ENCODE results near the gene TTC28.

Gene TTC28

DNA sequence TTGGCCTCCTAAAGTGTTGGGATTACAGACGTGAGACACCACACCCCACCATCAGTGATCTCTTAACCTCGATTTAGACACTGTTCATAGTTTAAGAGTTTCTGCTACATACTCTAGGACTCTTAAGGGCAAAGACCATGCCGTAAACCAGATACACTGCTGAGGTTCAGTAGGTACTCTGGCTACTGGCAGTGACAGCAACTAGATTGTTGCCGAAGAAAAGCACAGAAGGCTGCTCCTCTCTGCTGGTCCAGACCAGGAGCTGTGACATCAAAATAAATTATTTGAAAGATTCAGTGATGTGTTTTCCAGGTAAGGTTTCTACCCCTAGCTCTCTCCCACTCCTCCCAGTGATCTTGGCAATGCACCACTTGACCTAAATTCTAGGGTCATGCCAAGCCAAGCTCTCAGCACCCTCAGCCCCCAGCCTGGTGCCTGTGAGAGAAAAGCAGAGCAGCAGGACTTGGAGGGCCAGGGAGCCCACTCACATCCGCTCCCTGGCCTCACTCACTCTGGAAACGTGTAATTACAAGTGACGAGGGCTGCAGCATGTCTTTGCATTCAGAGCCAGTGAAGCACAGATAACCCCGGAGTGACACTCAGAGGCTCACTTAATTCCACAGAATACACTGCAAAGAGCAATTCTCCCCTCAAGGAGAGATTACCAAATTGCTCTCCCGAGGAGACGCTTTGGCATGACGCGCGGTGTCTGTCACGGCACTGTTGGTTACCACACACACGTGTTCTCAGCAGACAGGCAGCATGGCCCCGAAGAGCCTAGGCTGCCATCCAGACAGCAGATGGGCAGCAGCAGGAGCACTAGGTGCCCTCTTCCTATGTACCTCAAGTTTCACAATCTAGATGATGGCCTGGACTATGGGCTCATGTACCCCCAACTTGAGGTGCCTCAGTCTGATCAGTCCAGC, 663.7 kb downstream of the TTC28 start:
- DNase-seq = no peak

DNA sequence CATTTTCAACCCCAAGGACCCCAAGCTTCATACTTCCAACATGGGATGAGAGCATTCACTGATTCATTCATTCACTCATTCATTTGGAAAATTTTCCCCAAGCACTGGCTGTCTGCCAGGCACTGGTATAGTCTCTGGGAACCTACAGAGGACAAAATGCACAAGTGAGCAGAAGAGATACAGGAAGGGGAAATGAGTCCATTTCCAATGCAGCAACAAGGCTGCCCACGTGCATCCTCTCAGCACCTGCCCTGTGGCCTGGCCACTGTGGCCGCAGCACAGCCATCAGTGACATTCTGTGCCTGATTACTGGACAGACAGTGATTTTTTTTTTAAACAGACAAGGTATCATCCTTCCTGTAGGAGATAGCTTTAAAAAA, 664.6 kb downstream of the TTC28 start:
- DNase-seq = no peak

DNA sequence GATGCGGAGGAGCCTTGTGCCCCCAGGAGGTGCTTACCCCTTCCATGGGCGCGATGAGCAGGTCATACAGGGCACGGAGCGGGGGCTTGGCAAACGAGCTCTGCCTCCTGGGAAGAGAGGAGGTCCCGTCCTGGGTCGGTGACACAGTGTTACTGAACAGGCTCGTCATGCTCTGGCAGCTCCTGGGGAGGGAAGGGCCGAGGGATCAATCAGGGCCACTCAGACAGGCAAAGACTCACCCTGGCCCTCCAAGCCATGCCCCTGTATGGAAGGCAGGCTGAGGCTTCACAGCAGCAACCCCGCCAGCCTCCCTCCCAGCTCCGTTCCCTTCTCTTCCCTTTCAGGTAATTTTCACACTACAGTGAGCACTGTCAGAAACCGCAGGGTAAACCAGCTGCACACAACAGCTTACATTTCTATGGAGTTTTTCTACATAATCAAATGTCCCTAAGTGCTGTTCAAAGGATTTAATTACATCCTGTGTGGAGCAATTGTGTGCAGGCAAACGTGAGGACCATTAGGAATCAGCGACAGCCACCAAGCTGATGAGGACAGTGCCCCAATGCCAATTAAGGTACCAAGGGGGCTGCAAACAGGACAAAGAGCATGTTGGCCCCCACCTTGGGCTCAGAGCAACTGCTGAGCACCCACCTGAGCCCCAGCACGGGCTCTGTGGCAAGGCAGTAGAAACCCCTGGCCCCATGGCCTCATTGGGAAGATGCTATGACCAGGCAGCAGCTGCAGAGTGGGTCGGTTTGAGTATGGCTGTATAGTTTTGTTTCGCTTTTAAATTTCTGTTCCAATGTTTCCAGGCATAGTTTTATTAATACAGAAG, 665.2 kb downstream of the TTC28 start:
- DNase-seq = no peak

DNA sequence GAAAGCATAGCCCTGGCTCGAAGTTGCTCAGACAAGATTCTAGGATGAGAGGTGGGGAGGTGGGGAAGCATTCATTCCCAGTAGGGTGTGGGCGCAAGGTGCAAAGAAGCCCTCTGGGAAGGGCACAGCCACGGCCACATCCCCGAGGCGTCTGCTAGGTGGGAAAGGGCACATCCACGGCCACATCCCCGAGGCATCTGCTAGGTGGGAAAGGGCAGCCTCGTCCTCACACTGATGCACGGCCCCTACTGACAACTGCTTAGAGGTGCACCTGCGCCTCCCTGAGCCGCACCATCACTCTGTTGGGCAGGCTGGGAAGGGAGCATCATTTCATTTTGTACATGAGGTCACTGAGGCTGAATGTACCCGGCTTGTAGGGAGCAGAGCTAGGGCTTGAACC, 666.0 kb downstream of the TTC28 start:
- no peak for DNase-seq

DNA sequence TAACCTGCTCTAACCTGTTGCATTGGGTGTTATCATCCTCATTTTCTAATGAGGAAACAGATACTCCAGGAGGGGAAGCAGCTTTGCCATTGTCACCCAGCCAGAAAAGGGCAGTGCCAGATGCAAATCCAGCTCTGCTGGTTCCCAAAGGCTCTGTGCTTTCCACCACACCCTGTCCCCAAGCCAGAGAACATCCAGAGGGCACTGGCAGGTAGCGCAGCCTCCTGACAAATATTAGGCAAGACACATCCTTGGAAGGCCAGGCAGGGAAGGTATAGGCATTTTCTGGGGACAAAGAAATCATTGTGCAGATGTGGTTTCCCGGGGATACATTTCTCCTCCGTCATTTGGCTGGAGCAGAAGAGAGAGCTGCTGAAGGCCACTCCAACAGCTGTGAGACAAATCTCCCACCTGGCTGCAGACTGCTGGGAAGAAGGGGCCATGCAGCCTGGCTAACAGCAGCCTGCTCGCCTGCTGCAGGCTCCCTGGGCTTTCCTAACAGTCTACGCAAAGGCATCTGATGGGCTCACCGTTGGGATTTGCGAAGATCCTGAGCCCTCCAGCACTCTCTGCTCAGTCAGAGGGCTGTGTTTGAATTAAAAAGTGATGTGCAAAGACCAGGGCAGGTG, 666.7 kb downstream of the TTC28 start:
- no peak for DNase-seq

DNA sequence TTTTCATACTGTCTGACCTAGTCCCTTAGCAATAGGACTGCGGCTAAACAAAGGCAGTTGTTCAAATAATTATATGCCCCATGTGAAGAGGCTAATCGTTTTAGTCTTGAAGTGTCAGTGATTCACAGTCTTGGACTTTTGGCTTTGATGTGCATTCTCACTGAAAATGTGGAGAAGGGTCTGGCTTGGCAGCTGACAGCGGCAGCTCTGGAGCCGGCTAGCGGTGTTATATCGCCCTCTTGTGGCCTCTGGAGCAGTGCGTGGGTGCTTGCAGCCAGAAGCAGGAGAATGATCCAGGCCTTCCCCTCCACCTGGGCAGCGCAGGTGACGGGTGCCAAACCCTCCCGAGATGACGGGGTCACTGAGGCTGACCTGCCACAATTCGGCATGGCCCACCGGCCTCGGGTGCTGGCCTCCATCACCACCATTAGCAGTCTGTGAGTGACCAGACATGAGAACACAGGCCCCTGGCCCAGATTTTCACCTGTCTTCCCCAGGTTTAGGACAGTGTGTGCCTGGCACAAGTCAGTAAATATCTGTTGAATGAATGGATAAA, 670.3 kb downstream of the TTC28 start:
- DNase-seq = peak; percentile 54 to 66

DNA sequence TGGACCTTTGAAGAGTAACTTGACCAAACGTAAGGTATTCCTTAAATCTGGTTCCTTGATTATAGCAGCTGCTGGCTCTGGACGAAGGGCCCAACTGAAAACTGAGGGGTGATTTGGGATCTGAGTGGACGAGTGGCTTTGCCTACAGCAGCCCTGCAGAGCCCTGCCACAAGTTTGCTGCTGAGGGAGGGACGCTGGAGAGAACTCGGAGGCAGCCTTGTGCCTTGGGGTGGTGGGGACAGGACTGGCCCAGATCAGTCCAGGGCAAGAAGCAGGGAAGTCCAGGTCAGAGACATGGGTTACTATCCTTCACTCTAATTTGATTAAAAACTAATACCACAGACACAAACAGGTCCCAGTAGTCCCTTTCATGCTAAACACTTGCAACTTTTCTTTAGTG, 671.0 kb downstream of the TTC28 start:
- DNase-seq = no peak

DNA sequence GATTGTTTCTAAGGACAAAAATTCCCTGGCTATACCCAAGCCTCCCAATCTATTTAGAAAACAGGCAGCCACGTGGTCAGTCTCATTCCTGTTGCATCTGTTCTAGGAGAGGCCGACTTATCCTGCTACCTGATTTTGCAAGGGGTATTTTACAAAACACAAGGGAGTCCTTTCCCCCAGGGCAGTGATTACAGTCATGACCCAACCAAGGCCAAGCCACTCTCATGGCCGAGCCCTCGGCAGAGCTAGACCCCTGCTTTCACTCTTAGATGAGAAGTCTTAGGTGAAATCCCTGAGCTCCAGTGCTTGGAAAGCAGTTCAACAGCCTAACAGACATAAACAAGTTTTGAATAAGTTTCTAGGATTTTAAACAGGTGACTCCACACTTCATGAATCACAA, 671.6 kb downstream of the TTC28 start:
- no peak for DNase-seq

DNA sequence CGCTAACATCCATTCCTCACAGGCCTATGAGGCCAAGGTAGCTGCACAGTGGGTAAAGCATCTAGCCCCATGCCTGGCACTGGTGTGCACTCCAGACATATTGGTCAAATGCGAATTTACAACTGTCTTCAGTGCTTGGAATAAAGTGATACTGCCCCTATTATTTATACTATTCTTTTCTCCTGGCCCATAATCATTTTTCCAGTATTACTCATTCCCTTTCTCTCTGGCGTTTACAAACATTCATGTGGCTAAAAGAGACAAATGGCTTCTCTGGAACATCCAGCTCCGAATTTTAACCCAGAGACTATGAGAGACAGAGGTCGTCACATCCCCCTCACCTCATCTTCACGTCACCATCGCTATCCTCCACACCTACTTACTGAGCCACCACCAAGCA, 673.4 kb downstream of the TTC28 start:
- no peak for DNase-seq

DNA sequence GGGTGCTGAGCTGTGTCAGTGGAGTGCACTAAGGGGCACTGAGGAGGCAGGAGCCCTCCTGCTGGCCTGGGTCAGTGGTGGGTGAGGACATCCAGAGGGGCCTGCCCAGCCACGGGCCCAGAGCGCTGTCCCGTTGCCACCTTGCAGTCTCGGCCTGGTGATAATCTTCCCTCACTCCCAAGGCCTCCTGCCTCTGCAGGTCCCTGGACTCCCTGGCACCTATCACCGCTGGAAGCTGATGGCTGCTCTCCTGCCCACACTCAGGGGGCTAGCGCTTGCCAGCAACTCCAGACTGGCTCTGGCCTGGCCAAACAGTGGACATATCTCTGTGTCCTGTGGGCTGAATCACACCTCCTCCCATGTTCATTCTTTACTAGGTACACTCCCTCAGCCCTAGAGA, 674.1 kb downstream of the TTC28 start:
- no peak for DNase-seq

DNA sequence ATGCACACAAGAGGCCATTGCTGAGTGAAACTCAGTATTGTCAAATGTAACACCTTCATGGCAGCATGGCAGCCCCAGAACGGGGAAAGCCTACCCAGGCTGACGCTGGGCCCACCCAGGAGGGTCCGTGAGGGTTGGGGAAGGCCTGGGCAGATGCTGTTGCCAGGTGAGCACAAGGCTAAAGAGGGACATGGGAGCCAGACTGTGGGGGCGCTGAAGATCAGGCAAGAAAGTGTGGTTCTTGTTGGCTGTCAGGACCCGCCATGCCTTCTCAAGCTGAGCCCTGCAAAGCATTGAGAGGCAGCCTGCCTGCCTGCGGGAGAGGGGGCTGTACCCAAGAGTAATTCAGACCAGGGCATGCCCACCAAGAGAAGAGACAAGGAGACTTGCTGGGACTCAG, 675.6 kb downstream of the TTC28 start:
- no peak for DNase-seq

DNA sequence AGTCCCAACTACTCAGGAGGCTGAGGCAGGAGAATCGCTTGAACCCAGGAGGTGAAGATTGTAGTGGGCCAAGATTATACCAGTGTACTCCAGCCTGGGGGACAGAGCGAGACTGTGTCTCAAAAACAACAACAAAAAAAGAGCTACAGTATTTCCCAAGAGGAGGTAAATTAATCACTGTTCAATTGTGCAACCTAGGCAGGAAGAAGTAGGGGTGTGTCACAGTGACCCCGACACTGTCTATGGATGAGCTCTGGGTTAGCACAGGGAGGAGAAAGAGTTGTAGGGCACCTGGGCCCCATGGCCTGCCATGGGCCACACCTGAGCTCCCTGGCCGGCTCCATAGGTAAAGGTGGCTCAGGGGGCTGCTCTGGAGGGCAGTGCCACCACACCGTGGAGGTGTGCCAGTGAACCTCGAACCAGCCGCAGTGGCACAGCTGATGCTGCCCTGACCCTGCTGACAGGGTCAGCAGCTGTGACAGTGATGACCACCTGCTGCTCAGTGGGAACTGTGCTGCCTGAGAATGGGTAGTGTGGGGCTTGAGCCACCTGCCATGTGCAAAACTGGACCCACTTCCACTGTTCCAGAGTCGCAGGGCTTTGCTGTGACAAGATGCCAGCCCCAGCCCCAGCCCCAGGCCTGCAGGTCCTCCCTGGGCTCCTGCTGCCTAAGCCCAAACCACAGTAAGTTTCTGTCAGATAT, 676.6 kb downstream of the TTC28 start:
- DNase-seq = no peak

DNA sequence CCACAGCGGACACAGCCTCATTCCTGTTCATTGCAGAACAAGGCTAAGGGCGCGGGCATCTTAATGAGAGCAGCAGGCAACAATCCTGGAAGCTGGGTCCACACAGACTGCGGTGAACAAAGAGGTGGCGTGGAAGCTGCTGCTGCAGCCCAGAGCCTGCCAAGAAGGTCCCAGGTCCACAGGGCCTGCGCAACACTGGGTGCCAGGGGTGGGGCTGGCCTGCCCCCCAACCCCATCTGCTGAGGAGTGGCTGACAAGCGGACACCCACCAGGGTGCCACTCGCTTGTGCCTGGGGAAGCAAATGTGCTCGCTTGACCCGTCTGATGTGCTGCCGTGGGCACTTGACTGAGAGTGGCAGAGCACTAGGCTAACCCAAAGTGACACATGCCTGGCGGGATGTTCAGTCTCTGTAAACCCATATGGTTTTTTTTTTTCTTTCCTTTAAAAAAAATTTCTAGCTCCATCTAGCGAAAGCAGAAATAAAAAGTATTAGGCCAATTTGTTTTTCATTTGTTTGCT, 677.4 kb downstream of the TTC28 start:
- DNase-seq = no peak

DNA sequence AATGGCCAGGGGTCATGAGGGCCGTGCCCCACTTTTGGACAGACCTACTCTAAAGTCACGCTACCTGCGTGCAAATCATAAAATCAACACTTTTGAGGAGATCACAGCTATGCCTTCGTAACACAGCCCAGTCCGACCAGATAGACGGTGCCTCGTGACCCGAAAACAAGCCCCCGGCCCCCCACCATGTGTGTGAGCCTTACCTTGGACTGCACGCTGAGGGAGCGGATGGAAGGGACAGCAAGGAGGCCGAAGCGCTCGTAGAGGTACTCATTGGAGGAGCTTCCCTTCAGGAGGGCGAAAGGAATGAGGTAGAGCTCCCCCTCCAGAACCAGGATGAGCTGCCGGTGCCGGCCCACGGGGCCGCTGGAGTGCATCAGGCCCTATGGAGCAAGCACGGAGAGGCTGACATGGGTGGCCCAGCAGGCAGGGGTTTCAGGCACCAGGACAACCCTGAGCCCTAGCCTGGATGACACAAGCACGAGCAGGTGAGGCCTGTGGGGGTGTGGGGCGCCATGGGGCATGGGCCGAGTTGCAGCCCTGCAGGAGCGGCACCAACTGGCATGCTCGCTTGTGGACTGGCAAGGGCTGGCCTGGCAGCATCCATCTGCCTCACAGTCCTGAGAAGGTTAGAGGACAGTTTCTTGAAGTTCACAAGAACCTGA, 678.3 kb downstream of the TTC28 start:
- DNase-seq = no peak

DNA sequence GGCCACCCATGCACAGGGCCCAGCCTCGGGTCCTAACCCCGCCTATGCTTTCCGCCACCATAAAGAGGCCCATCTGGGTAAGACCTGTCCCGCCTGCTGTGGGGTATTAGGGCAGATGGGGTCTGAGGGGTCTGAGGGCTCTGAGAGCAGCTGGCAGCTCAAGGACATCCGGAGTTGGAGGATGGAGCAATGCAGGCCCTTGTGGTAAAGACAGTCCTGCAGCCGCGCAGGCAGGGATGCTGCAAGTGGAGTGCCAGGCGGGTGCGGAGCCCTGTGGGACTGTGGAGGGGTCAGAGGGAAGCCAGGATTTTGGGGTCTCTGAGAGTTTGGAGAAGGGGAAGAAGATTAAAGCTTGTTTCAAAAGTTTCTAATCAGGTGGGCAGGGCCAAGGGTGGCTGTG, 679.3 kb downstream of the TTC28 start:
- no peak for DNase-seq

DNA sequence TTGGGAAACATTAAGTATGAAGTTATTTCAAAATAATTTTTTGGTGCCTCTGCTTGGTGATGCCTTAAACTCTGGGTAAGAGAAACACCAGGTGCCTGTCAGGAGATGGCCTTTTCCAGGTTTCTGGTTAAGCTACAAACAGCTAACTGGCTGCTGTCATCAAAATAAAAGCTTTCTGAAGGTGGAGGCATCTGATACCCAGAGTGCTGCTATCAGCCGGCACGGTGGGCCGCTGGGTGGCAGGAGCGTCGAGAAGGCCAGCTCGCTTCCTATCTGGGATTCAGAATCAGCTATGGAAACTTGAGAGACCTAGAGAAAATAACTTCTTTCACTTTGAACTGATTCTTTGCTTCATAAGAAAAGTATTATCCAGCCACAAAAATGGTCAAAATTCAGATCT, 679.8 kb downstream of the TTC28 start:
- no peak for DNase-seq

DNA sequence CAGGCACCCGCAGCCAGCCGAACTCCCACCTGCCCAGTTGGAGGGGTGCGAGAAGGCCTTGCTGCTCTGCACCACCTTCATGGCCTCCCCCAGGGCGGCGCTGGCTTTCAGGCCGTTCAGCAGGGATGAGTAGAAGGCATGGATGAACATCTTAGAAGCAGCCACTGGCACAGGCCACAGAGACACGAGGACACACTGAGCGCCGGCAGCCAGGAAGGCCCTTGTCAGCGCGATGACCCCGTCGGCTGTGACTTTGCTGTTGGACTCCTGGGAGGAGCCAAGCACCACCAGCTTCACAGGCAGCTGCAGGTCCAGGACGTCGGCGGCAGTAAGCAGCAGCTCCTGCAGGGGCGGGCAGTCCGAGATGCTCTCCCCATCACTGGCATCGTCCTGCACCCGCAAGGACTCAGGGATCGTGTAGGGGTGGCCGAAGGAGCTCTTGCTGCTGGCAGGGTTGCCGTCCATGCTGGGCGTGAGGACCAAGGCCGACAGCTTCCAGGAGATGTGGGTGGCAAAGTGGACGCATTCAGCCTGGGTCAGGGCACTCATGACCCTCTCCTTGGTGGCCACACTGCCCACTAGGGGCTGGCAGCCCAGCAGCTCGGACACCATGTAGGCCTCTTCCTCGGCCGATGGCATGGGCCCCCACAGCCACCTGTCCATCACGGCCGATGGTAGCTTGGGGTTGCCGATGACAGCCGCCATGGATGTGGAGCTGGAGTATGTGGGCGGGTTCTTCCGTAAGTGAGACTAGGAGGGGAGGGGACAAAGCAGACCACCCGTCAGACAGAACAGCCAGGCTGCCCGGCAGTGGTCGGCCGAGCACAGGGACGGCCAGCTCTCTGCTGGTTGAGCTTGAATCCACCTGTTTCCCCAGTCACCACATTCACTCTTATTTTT, 680.9 kb downstream of the TTC28 start:
- no peak for DNase-seq

DNA sequence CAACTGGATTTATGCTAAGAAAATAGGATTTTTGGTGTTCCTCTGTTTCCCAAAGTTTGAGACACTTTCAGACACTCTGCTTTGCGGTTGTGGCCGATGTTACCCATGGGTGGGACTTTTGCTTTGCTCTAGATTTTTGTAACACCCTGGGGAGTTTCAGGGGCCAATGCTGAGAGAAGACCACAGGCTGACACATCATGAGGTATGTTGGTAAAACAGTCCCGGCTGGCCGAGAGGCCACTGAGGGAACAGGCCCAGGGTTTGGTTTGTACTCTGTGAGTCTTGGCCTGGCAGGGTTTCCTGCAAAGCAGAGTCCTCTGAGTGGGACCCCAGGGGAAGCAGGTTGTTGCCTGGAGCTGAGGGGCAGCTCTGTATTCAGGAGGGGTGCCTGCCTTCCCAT, 682.1 kb downstream of the TTC28 start:
- DNase-seq = no peak

DNA sequence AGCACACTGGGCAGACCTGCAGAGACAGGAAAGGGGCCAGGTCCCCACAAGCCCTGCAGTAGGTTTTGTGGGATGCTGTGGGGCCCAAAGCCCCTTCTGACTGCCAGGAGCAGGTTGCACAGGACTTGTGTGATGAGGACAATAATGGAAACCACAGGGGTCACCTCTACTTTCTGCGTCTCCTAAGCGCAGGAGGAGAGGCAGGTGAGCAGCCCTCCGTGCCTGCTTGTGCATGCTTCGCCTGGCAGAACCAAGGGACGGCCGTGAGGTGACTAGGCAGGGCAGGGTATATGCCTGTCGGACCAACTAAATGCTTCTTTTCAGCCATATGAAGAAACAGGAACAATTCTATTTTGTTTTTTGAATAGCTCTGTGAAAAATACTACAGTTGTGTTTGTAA, 682.7 kb downstream of the TTC28 start:
- DNase-seq = no peak

DNA sequence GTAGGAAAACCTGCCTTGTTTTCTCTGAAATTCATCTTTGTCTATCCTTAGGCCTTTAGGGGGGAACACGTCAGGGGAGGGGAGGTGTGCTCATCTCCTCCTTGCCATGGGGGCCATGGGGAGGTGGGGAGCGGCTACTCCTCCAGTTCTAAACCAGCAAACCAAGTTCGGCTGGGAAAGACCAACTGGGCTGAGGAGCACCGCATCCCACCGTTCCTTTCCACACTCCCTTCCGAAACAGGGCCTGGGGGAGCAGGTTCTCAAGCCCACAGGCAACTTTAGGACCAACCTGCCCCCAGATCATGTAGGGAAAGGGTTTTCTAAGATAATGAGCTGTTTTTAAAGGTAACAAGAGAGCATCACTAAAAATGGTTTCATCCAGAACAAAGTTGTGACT, 683.1 kb downstream of the TTC28 start:
- no peak for DNase-seq

Measured in hippocampal formation (tissue), 2 donors.